ENCODE results near the gene EPS8L2. TPM values are rescaled to one million over a fixed set of nuclear protein-coding genes. Genes with fewer than 3 reads are reported as not detected.

The EPS8L2 gene
- total and polyA plus RNA-seq, 2 of the 13 experiments (the other 11 are each of a cell fraction or from before 2014, with no cell fraction given) = 89.3 to 416 TPM

GRCh38 chr11:706957-707816 lies 1.2 kb downstream of the EPS8L2 start (continued):
- no peak for TF ChIP-seq ATF7 (IDR thresholded peaks at IDR 0.05)
- peak; percentile 77 for TF ChIP-seq ATF7 (CRISPR knock-in tag; IDR thresholded peaks at IDR 0.05)
- TF ChIP-seq RARA (CRISPR knock-in tag; IDR thresholded peaks at IDR 0.05) = peak; percentile 96
- no peak for TF ChIP-seq DBP (CRISPR knock-in tag; IDR thresholded peaks at IDR 0.05; ENCODE audit: not compliant biosample characterization)
- TF ChIP-seq ZNF12 (CRISPR knock-in tag; IDR thresholded peaks at IDR 0.05) = 0 out of 2 replicates have a peak, but pooled peaks have one; percentile 60
- TF ChIP-seq DMAP1 (CRISPR knock-in tag; IDR thresholded peaks at IDR 0.05) = peak; percentile 57
- TF ChIP-seq RBFOX2 (IDR thresholded peaks at IDR 0.05; ENCODE audit: low read depth, low read length) = peak; percentile 90
- no peak for TF ChIP-seq RFXANK (CRISPR knock-in tag; IDR thresholded peaks at IDR 0.05)
- TF ChIP-seq ZNF496 (CRISPR knock-in tag; IDR thresholded peaks at IDR 0.05; ENCODE audit: insufficient replicate concordance) = no peak
- no peak for TF ChIP-seq ZBTB1 (CRISPR knock-in tag; IDR thresholded peaks at IDR 0.05; ENCODE audit: borderline replicate concordance)
- TF ChIP-seq ZNF329 (CRISPR knock-in tag; IDR thresholded peaks at IDR 0.05; ENCODE audit: low read depth) = 0 out of 2 replicates have a peak, but pooled peaks have one; percentile 68
- TF ChIP-seq SMAD3 (CRISPR knock-in tag; IDR thresholded peaks at IDR 0.05) = 0 out of 2 replicates have a peak, but pooled peaks have one; percentile 72
- peak; percentile 32 to 54; a peak in 3 of 4 replicates for TF ChIP-seq HMGXB4 (CRISPR knock-in tag; IDR thresholded peaks at IDR 0.05; ENCODE audit: borderline replicate concordance in 1 of 2, low read depth in 1 of 2)
- TF ChIP-seq MAFG (CRISPR knock-in tag; IDR thresholded peaks at IDR 0.05) = 0 out of 2 replicates have a peak, but pooled peaks have one; percentile 18
- TF ChIP-seq MATR3 (CRISPR knock-in tag; IDR thresholded peaks at IDR 0.05) = no peak
- peak; percentile 63 for TF ChIP-seq ZSCAN29 (CRISPR knock-in tag; conservative IDR thresholded peaks at IDR 0.05)
- TF ChIP-seq ZBTB37 (CRISPR knock-in tag; IDR thresholded peaks at IDR 0.05) = peak; percentile 39; the same call in 1 of the 2 replicates
- peak; percentile 95 for TF ChIP-seq HNRNPL (IDR thresholded peaks at IDR 0.05; ENCODE audit: low read depth, low read length)
- TF ChIP-seq E2F5 (CRISPR knock-in tag; conservative IDR thresholded peaks at IDR 0.05) = 0 out of 2 replicates have a peak, but pooled peaks have one; percentile 7
- no peak for TF ChIP-seq ZFP36 (IDR thresholded peaks at IDR 0.05; ENCODE audit: borderline replicate concordance, low read depth, low read length, partially characterized antibody)
- peak; percentile 50; the same call in 1 of the 2 replicates for TF ChIP-seq HMG20A (CRISPR knock-in tag; IDR thresholded peaks at IDR 0.05; ENCODE audit: borderline replicate concordance)
- peak; percentile 87; the same call in 1 of the 2 replicates for TF ChIP-seq ZBTB39 (CRISPR knock-in tag; IDR thresholded peaks at IDR 0.05)

Data from HepG2 (cell line).